Measurements from ENCODE around the gene SNN. TPM values are rescaled to one million over a fixed set of nuclear protein-coding genes. Genes with fewer than 3 reads are reported as not detected.

SNN gene
- total RNA-seq, 2 experiments from 2014 or later: 6.0 to 7.2 TPM

- intact Hi-C loops (cut with DNase I, micrococcal nuclease): loop anchor here in 1 of 2 experiments (2.0 to 5.0 kb wide), 4 partner anchors 87 to 727 kb away; partner anchors contain the start of genes DEXI and SNX29
Observed at GRCh38 chr16:11669380-11670146, 1.3 kb downstream of the SNN start.

DNA sequence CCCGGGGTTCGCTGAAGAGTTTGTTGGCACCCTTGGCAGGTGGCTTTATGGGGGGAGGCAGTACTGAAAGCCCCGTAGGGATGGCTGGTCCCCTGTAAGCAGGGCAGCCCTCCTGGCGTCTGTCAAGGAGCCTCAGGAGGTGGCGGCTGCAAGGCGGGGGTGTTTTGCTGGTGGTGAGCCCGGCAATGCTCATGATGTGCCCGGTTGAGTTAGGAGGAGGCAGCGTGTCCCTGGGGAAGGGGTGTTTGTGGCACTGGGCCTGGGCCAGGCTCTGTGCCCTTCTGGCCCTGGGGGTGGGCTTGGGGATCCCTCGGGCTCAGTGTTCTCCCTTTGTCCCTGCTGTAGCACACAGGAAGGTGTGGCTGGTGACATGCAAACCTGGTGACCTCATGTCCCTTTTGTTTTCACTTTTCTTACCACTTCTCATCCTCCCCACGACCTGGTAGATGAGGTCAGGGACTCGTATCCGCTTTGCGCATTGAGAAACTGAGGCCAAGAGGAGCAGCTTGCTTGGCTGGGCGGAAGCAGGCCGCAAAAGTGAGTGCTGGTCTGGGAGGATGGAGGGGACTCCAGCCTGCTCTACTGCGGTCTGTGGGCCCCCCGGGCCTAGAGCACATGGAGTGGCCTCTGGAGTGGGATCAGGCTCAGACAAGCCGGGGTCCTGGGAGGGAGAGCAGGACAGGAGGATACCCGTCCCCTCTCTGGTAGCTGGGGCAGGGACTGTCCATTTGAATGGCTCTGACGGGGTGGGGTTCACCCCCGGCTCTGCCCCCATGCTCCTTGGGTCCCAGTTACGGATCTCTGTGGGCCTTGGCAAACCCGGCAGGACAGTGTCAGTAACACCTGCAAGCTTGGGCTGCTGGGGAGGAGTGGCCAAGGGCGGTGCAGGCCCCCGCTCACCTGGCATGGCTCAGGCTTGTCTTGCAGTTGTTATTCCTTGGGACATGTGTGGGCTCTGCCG, 2.2 kb downstream of the SNN start:
- Mint-ChIP-seq H3K4me3 (peak overlapping the region; percentile 72), H3K36me3 (ENCODE audit: low read depth) (no peaks in the 10 kb centered on the region), H3K27me3 (no peaks in the 10 kb centered on the region), H3K27ac (peak overlapping the region; percentile 69), H3K9me3 (ENCODE audit: low read depth) (no peaks in the 10 kb centered on the region), H3K4me1 (peaks cover 70% of the 10 kb centered on the region)
- intact Hi-C loops (cut with DNase I, micrococcal nuclease): loop anchor here in 1 of 2 experiments (5.0 kb wide), 1 partner anchor 652 kb away; no protein-coding TSS in a partner anchor
- POLR2A ChIA-PET: no interaction called here
- CTCF ChIA-PET: interaction anchor here (1.4 kb wide), 1 partner anchor 19 kb away, joined by 3 read pairs; no protein-coding TSS in a partner anchor
- ATAC-seq: peak; percentile 43
- peak; percentile 45 for DNase-seq

More at GRCh38 chr16:11669380-11670146, 1.3 kb downstream of the SNN start:
- no peak for DNase-seq
- ATAC-seq: no peak
- H3K27ac Mint-ChIP-seq: peak overlapping the region; percentile 69
- POLR2A ChIA-PET: no interaction called here
- peaks cover 73% of the 10 kb centered on the region for H3K4me1 Mint-ChIP-seq
- no peaks in the 10 kb centered on the region for H3K27me3 Mint-ChIP-seq
- peak overlapping the region; percentile 72 for H3K4me3 Mint-ChIP-seq
- no peaks in the 10 kb centered on the region for H3K9me3 Mint-ChIP-seq (ENCODE audit: low read depth)
- CTCF ChIA-PET: interaction anchor here (0.6 to 1.6 kb wide), 7 partner anchors 10 to 412 kb away, joined by 3 to 9 read pairs (median 3); a partner anchor contains a TSS
- H3K36me3 Mint-ChIP-seq (ENCODE audit: low read depth): no peaks in the 10 kb centered on the region

GRCh38 chr16:11671271-11671670, 3.0 kb downstream of the SNN start:
- no peak for ATAC-seq
- H3K9me3 Mint-ChIP-seq (ENCODE audit: low read depth): no peaks in the 10 kb centered on the region
- H3K36me3 Mint-ChIP-seq (ENCODE audit: low read depth): no peaks in the 10 kb centered on the region
- peak overlapping the region; percentile 51 for H3K27ac Mint-ChIP-seq
- POLR2A ChIA-PET: no interaction called here
- peaks cover 69% of the 10 kb centered on the region for H3K4me1 Mint-ChIP-seq
- DNase-seq: no peak
- H3K4me3 Mint-ChIP-seq: no peak overlapping the region
- CTCF ChIA-PET: no interaction called here
- intact Hi-C loops (cut with DNase I, micrococcal nuclease): loop anchor here in 1 of 2 experiments (5.0 kb wide), 1 partner anchor 651 kb away; no protein-coding TSS in a partner anchor
- H3K27me3 Mint-ChIP-seq: no peaks in the 10 kb centered on the region

DNA sequence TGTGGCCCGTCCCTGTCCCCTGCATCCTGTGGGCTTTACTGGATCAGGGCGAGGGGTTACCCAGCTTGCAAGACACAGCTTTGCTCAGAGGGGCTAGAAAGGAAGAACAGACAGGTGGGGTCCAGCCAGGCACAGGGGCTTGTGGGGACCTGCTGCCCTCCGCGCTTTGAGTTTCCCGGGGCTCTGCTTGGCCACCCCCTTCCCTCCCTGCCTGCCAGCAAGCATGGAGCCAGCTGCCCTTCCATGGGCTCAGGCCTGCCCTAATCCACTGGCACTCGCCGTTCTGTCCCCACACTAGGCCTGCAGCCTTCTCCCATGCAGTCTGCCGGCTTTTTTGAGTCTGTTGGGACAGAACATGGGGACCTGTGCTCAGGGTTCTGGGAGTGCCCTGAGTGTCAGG, 3.4 kb downstream of the SNN start:
- H3K4me1 Mint-ChIP-seq: peaks cover 69% of the 10 kb centered on the region
- ATAC-seq: no peak
- H3K27me3 Mint-ChIP-seq: no peaks in the 10 kb centered on the region
- no peaks in the 10 kb centered on the region for H3K36me3 Mint-ChIP-seq (ENCODE audit: low read depth)
- no peak for DNase-seq
- H3K4me3 Mint-ChIP-seq: no peak overlapping the region
- ChIA-PET POLR2A (no interaction called here), CTCF (no interaction called here)
- H3K9me3 Mint-ChIP-seq (ENCODE audit: low read depth): no peaks in the 10 kb centered on the region
- H3K27ac Mint-ChIP-seq: peak overlapping the region; percentile 83
- intact Hi-C loops (cut with DNase I, micrococcal nuclease): loop anchor here in 1 of 2 experiments (5.0 kb wide), 1 partner anchor 651 kb away; no protein-coding TSS in a partner anchor

DNA sequence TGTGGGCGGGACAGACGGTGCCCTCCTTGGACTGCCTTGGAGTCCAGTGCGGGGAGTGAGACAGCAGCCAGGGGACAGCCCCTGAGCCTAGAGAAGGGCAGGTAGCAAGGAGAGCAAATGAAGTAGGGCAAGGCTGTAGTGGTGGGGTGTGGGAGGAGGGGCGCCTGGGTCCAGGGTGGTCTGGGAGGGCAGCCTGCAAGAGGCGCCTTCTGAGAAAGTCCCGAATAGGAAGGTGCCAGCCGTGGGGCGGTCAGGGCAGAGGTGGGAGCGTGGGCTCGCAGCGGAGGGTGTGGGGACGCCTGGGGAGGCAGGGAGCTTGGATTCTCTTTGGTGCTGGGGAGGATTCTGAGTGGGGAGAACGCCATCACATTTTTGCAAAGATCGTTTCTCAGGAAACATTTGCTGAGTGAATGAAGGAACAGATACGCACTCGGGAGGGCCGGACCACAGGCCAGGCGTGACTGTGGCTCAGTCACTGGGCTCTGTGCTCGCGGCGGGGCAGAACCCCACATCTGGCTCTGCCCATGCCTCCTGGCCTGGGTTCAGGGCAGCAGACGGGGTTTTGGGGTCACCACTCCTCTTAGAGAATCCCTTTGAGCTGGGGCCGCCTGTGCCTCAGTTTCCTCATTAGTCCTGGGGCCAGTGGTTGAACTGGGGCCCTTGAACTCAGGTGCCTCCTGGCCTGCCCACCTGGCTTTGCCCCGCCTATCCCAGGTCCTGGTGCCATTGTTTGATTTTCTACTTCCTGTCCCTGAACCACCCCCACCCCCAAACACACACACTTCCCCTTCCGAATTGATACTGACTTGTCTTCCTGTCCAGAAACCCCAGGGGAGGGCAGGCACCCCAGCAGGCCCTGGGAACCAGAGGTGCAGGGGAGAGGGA, 4.2 kb downstream of the SNN start:
- Mint-ChIP-seq H3K27me3 (no peaks in the 10 kb centered on the region), H3K4me3 (no peak overlapping the region), H3K4me1 (peaks cover 73% of the 10 kb centered on the region), H3K36me3 (ENCODE audit: low read depth) (peaks cover 4% of the 10 kb centered on the region), H3K27ac (peak overlapping the region; percentile 83), H3K9me3 (ENCODE audit: low read depth) (no peaks in the 10 kb centered on the region)
- DNase-seq (peak; percentile 48), ATAC-seq (no peak)
- ChIA-PET POLR2A (no interaction called here), CTCF (interaction anchor here (0.7 kb wide), 1 partner anchor 141 kb away, joined by 3 read pairs; no protein-coding TSS in a partner anchor)
- intact Hi-C loops (cut with DNase I, micrococcal nuclease): loop anchor here in 1 of 2 experiments (5.0 kb wide), 1 partner anchor 650 kb away; no protein-coding TSS in a partner anchor

DNA sequence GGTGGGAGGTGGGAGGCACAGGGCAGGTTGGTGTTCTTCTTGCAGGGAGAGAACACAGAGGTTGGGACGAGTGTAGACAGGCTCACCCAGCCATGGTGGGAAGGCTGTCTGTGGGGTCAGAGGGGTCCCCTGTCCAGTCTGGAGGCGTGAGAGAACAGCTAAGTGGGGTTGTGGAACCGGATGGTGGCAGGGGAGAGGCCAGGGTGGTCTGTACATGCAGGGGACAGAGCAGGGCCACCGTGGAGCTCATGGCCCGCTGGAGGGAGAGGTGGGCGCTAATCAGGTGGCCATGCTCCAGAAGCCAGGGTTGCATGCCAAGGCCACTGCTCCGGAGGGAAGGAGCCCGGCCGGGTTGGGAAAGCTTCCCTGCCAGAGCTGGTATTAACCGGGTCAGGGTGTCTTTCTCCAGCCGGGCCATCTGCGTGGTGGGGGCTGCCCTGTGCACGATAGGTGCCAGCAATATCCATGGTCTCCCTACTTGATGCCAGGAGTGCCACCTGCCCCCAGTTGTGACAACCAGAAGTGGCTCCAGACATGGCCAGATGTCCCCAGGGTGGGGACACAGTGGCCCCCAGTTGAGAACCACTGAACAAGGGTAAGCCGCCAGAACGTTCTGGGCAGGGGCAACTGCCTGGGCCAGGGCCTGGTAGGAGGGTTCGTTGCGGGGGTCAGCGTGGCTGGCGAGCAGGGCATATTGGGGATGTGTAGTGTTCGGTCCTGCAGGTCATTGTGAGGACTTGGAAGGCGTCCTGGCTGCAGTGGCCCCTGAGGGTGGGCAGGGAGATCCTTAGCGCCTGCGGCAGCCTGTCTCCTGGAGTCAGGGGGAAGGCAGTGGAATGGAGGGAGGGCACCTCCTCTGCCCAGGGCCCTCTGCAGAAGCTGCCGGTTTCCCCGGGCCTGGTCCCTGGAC, 5.1 kb downstream of the SNN start:
- Mint-ChIP-seq H3K27ac (peak overlapping the region; percentile 83), H3K4me1 (peaks cover 79% of the 10 kb centered on the region), H3K36me3 (ENCODE audit: low read depth) (peaks cover 11% of the 10 kb centered on the region), H3K9me3 (ENCODE audit: low read depth) (no peaks in the 10 kb centered on the region), H3K4me3 (no peak overlapping the region), H3K27me3 (no peaks in the 10 kb centered on the region)
- ATAC-seq (no peak), DNase-seq (no peak)
- intact Hi-C loops (cut with DNase I, micrococcal nuclease): loop anchor here in 1 of 2 experiments (5.0 kb wide), 1 partner anchor 649 kb away; no protein-coding TSS in a partner anchor
- ChIA-PET CTCF (interaction anchor here (0.7 kb wide), 1 partner anchor 141 kb away, joined by 3 read pairs; no protein-coding TSS in a partner anchor), POLR2A (no interaction called here)

- no peaks in the 10 kb centered on the region for H3K9me3 Mint-ChIP-seq (ENCODE audit: low read depth)
- ChIA-PET CTCF (interaction anchor here (0.7 kb wide), 2 partner anchors 41 to 301 kb away, joined by 3 read pairs; no protein-coding TSS in a partner anchor), POLR2A (no interaction called here)
- DNase-seq (no peak), ATAC-seq (no peak)
- intact Hi-C loops (cut with DNase I, micrococcal nuclease): loop anchor here in 1 of 2 experiments (5.0 kb wide), 1 partner anchor 648 kb away; no protein-coding TSS in a partner anchor
- no peak overlapping the region for H3K4me3 Mint-ChIP-seq
- peaks cover 19% of the 10 kb centered on the region for H3K36me3 Mint-ChIP-seq (ENCODE audit: low read depth)
- no peaks in the 10 kb centered on the region for H3K27me3 Mint-ChIP-seq
- H3K4me1 Mint-ChIP-seq: peaks cover 86% of the 10 kb centered on the region
- peak overlapping the region; percentile 63 for H3K27ac Mint-ChIP-seq
Observed at GRCh38 chr16:11674001-11674817, 6.0 kb downstream of the SNN start.

- Mint-ChIP-seq H3K27ac (no peak overlapping the region), H3K36me3 (ENCODE audit: low read depth) (peaks cover 24% of the 10 kb centered on the region), H3K4me3 (no peak overlapping the region), H3K9me3 (ENCODE audit: low read depth) (no peaks in the 10 kb centered on the region), H3K4me1 (peaks cover 84% of the 10 kb centered on the region), H3K27me3 (no peaks in the 10 kb centered on the region)
- intact Hi-C loops (cut with DNase I, micrococcal nuclease): loop anchor here in 1 of 2 experiments (5.0 kb wide), 1 partner anchor 647 kb away; no protein-coding TSS in a partner anchor
- ATAC-seq (no peak), DNase-seq (no peak)
- ChIA-PET POLR2A (no interaction called here), CTCF (interaction anchor here (0.7 to 1.0 kb wide), 4 partner anchors 34 to 302 kb away, joined by 3 read pairs; no protein-coding TSS in a partner anchor)
Observed at GRCh38 chr16:11674818-11675560, 6.7 kb downstream of the SNN start.

Measured in activated CD4-positive, alpha-beta T cell treated with anti-CD3 and anti-CD28 coated beads for 36 hours (primary cell).